ENCODE results near the gene LY6G5B.

LY6G5B gene

DNA sequence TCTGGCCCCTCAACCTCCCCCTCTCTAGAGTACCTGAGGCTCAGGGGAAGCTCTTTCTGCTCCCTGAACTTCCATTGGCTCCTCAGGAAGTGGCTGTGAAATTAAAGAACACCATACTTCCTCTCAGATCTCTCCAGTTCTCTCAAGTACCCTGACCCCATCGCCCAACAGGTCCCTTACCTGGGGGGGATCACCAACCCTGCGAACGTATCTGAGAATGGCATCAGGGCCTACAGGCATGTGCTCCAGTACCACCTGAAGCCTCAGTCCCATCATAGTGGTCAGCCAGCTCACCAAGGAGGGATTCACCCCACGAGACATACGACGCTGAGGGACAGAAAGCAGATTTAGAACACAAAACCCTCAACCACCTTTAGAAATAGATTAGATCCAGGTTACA lies 29.2 kb upstream of the LY6G5B start:
- in situ Hi-C loops (cut with MboI; ENCODE audit: low sequenced_read_pairs): no loop called here

DNA sequence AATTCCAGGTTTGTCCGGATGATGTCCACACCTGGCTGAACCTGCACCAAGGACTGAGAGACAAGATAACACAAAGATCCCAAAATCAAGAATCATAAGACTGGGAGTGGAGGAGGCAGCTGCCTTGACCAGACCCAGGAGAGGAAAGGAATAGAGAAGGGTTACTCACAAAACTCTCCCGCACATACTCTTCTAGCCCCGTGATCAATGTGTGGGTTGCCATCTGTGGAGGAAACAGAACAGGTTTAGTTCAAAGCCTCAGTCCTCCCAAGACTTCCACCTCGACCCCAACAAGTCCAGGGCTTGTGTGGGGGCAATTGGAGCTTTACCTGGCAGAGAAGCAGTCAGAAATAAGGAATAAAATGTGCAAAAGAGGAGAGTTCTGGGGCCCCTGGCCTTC lies 28.4 kb upstream of the LY6G5B start:
- in situ Hi-C loops (cut with MboI; ENCODE audit: low sequenced_read_pairs): no loop called here

DNA sequence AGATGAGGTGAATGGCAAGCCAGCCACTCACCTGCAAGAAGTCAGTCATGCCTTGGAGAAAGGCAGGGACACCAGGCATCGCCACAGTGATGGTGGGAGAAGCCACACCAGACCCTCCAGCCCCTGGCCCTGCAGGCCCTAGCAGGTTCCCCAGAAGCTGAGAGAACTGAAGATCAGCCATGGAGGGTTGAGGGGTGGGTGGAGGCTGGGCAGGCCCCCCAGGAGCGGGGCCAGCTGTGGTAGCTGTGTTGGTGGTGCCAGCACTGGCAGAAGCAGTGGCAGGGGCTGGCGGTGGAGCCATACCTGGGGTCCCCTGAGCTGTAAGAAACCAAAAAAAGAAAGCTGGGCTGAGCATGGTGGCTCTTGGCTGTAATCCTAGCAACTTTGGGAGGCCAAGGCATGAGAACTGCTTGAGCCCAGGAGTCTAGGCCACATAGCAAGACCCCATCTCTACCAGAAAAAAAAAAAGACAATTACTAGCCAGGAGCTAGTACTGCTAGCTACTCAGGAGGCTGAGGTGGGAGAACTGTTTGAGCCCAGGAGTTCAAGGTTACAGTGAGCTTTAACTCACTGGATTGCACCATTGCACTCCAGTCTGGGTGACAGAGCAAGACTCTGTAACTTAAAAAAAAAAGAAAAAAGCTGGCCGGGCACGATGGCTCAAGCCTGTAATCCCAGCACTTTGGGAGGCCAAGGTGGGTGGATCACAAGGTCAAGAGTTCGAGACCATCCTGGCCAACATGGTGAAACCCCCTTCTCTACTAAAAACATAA lies 26.8 kb upstream of the LY6G5B start:
- in situ Hi-C loops (cut with MboI; ENCODE audit: low sequenced_read_pairs): no loop called here

DNA sequence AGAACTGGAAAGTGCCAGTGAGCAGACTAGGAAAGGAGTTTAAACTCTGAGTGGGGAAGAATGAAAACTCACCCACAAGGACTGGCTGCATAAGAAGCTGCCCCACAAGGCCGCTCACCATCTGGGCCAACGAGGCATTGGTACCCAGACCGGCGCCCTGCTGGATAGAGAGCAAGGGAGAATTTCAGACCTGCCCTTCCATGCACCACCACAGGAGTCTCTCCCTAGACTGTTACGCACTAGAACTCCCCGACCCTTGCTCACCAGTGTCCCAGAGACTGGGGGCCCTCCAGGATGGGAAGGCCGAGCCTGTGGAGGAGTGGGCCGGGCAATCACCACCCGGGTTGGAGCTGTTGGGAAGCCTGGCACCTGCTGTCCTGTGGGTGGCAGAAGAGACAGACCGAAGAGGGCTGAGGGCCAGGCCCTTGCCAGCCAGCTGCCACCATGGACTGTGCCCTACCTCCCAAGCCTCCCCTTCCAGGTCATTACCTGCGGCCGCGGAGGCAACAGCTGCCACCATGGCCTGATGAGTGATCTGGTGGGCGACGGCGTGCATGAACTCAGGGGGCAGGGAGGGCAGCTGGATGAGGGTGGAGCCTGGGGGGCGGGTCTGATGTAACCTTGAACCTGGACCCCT lies 25.8 kb upstream of the LY6G5B start:
- in situ Hi-C loops (cut with MboI; ENCODE audit: low sequenced_read_pairs): no loop called here

DNA sequence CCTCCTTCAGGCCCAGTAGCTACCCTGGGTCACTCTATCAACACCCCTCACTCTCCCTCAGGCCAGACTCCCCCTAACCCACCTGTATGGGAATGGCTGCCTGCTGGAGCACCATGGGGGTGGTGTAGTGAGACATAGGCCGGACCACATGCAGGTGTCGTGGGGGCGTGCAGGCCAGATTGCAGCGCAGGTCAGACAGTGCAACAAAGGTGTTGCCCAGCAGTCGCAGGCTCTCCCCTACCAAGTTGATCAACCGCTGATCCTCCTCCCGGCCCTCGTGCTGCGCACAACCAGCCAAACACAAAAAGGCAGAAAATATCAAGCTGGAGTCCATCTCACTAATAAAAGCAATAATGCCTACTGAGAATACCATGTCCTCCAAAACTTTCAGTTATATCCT lies 24.5 kb upstream of the LY6G5B start:
- in situ Hi-C loops (cut with MboI; ENCODE audit: low sequenced_read_pairs): no loop called here

DNA sequence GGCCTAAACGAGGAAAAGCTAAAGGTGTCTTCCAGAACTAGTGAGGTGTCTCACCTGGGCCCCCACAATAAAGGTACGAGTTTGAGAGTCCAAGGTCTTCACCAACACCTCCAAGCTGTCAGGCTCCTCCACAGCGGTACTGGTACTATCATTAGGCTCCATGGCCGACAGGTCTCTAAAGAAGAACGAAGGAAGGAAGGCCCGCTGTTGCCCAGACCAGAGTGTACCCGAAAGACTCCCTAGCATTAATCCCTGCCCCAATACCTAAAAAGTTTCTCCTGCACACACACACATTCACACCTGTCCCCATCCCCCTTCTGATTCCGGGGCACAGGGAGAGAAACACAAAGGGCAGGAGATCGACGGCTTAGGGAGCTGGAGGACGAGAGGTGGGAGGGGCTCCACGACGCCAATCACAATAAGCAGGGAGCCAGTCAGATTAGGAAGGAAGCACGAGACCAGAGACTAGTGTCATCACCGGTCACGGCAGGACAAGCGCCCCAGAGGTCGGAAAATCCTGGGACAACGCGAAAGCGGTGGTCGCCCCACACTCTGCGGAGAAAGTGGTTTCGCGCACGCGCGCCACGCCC lies 18.1 kb upstream of the LY6G5B start:
- in situ Hi-C loops (cut with MboI; ENCODE audit: low sequenced_read_pairs): no loop called here

DNA sequence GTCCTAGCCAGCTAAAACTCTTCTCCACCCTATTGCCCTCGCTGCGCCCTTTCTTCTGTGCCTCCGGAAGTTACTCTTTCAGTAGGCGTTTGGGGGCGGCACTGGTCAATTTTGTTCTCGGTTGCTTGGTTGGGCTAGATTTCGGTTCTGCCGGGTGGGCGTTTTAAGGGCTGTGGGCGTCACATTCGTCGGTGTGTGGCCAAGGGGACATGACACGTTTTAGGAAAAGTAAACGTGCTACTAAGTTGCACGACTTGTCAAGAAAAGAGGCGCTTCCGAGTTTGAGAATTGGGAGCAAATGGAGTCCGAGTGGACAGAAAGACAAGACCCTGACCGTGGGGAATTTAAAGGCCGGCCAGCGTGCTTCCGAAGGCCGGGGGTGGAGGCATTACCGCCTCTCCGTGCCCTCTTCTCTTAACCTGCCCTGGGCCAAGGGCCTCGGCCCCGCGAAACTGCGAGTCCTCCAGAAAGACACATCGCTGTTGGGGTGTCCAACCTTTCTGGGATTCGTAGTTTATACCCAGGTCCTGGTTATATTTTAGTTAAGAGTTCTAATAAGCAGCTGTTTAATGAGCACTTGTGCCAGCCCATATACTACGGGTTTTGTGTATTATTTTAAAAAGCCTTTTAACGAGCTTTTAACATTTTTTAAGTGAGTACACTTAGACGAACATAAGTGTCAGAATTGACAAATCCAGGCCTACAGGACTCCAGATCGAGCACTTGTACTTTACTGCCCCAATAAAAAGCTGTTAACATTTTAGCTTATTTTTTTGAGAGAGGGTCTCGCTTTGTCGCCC lies 16.7 kb upstream of the LY6G5B start:
- in situ Hi-C loops (cut with MboI; ENCODE audit: low sequenced_read_pairs): no loop called here

DNA sequence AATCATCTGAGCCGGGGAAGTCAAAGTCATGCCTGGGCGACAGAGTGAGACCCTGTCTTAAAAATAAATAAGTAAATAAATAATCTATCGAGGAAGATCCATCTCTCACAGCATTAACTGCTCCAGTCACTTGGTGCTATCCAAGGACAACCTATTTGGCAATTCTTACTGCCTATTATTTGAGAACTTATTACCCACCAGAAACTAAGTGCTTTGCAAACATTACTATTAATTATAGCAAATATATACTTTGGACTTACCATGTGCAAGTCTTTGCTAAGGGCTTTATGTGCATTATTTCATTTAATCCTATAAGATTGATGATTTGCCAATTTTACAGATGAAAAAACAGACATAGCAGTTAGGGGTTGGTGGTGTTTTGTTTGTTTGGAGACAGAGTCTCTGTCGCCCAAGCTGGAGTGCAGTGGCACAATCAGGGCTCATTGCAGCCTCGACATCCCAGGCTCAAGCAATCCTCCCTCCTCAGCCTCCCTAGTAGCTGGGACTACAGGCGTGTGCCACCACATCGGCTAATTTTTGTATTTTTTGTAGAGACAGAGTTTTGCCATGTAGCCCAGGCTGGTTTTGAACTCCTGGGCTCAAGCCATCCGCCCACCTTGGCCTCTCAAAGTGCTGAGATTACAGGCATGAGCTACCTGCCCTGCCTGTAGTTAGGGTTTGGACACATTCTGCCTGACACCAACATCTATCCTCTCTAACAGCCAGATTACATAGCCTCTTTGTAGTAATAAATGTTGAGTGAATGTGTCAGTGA lies 15.0 kb upstream of the LY6G5B start:
- in situ Hi-C loops (cut with MboI; ENCODE audit: low sequenced_read_pairs): no loop called here

DNA sequence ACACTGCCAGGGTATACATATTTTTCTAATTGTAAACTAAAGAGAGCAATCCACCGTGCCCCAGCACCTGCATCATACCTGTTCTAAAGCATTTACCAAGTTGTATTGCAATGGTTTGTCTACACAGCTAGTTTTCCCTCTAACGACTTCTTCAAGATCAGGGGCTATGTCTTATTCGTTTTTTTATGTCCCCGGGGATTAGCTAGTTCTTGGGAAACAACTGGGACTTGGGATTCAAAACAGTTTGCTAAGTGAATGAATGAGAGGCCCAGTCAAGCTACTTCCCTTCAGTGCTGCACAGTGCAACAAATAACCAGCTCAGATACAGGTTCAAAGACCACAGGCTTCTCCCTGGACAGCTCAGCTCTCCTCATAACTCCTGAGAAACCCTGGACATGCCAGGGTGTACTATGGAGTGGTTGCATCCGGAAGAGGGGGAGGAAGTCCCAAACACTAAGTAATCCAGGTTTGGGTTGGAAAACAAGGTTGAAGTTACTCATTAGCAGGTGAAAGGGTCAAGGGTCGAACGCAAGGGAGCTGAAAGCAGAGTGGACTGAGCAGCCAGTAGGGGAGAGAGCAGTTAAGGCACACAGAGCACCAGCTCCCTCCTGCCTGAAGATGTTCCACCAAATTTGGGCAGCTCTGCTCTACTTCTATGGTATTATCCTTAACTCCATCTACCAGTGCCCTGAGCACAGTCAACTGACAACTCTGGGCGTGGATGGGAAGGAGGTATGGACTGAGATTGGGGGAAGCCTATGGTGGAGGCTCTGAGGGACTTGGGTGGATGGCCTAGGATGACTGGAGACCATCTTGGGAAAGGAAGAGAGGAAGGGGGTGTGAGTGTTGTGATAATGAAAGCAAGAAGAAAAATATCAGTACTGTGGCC lies 14.2 kb upstream of the LY6G5B start, which contains the start of gene APOM:
TSS of gene APOM (plus strand) at position 546 of the 889 bp plus-strand sequence. CDS start at position 619, 73 bp downstream.
- in situ Hi-C loops (cut with MboI; ENCODE audit: low sequenced_read_pairs): no loop called here

DNA sequence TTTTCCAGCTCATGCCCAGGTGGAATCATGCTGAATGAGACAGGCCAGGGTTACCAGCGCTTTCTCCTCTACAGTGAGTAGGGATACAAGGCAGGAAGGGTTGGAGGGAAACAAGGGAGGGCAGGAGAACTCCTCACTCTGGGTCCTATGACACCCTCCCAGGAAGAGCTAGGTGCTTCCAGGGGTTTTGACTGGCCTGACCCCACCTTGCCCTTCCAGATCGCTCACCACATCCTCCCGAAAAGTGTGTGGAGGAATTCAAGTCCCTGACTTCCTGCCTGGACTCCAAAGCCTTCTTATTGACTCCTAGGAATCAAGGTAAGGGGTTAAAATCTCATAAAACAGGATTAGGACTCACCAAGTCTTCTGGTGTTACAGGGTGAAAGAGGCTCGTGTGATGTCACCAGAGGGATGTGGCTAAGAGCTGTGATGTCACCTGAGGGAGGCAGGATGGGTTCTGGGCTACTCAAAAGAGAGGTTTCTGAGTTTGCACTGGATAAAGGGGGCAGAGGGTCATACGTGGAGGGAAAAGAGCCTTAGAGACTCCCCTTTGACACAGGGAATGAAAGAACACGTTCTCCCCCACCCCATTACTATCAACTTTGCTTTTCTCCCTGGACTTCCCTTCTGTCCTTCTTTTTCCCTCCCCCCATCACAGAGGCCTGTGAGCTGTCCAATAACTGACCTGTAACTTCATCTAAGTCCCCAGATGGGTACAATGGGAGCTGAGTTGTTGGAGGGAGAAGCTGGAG lies 12.2 kb upstream of the LY6G5B start:
- in situ Hi-C loops (cut with MboI; ENCODE audit: low sequenced_read_pairs): no loop called here

DNA sequence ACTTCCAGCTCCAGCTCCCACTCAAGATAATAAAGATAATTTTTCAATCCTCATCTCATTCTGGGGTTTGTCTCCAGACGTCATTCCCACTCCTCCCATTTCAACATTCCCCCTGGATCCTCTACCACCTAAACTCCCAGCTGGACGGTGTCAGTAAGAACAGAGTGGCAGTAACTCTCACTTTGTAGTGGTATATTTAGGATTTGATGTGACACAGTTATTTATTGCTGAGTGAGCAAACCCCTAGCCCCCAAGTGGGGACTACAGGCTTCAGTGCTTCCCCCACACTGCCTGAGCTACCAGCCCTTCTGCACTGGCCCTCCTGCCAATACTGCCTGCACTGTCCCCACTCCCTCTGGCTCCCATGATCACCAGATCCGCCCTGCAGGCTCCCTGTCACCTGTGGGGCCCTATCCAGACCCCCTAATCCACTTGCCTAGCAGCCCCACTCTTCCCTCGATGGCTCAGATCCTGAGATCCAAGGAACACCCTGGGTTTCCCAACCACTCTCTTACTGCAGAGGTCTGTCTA lies 11.6 kb upstream of the LY6G5B start:
- in situ Hi-C loops (cut with MboI; ENCODE audit: low sequenced_read_pairs): no loop called here

DNA sequence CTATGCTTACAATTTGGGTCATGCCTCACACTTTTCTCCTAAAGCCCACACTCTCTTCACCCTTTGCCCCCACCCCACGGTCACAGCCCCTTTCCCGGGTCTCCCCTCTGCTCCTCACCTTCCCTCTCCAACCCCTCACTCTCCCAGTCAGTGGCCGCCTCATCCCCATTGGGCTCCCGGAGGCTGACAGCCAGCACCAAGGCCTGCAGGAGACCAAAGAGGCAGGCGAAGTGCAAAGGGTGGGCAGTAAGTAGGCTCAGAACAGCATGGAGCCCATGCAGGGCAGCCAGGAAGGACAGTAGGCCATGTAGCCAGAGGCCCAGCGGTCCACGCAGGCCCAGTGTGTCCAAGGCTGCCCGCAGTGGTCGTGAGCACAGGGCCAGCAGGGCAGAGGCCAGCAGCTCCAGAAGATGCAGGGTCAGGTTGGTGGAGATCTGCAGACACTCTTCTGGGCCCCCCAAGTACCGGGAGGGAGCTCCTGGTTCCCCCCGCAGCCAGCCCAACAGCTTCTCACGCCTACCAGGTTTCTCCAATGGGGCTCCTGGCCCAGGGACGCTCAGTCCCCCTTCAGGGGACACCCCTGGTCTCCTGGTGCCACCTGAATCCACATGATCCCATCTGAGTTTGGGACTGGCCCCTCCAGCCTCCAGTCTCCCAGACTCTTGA lies 10.7 kb upstream of the LY6G5B start:
- in situ Hi-C loops (cut with MboI; ENCODE audit: low sequenced_read_pairs): no loop called here

DNA sequence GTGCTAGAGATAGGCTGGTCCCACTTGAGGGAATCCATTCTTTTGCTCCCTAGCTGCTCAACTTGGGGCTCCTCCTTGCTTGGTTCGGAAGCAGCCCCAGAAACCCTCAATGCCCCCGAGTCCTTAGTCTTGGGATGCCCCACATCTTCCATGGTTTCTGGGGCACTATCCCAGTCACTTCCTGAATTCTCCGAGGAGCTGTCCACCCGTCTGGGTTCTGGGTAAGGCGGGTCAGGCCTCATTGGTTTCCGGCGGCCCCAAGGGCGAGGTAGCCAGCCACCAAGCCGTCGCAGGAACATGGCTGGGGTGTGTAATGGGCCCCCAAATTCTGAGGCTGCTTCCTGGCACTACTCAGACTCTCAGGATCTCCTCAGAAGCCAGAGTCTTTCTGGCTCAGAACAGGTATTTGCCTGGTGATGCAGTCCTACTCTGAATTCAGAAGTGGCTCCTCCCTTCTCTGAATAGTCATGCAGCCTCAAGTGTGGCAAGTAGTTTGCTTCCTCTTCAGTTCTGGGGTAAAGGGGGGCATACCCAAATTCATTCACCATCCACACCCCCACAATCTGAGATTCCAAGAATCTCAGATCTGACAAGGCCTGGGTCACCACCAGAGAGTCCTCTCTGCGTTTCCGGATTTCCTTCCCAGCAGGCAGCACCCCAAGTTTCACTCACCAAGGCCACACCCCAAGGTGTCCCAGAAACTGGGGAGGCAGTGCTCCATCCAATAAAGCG lies 10.0 kb upstream of the LY6G5B start:
- in situ Hi-C loops (cut with MboI; ENCODE audit: low sequenced_read_pairs): no loop called here

DNA sequence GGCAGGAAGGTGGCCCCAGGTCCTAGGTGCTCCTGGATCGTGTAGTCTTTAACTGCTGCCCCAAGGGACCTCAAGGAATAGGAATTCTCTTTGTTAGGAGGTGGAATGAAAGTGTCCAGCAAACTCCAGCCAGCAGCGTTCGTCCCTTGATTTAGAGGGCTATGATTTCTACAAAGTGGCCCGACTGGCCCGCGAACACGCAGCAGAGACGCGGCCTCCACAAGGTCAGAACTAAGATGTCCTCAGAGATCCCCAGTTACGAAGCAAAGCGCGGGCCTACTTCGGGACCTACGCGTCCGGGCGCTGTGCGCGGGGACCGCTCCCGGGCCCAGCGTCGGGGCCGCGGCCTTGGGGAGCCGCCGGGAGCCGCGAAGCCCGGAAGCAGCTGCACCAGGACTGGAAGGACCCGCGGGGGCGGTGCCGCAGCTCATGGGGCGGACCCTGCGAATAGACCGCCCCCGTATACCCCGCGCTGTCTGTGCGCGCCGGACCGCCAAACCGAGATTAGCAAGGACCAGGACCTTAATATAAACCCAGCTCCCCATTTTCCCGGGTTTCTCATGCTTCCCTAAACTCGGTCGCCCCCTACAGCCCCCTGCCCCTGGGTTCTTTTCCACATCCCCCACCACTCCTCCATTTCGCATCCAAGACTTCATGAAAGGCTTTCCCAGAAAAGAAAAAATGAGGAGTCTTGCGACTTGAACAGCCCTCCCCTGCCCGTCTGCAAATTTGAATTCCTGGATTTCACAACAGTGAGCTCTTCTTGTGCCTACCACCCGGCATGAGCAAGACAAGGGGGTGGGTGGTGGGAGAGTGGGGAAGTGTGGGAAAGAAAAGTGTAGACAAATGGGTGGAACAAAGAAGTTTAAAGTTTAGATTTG lies 9.2 kb upstream of the LY6G5B start, which contains the start of gene C6orf47:
TSS of gene C6orf47 (minus strand) at position 398 of the 881 bp plus-strand sequence. CDS start 831 bp downstream, outside the sequence.
- in situ Hi-C loops (cut with MboI; ENCODE audit: low sequenced_read_pairs): no loop called here

DNA sequence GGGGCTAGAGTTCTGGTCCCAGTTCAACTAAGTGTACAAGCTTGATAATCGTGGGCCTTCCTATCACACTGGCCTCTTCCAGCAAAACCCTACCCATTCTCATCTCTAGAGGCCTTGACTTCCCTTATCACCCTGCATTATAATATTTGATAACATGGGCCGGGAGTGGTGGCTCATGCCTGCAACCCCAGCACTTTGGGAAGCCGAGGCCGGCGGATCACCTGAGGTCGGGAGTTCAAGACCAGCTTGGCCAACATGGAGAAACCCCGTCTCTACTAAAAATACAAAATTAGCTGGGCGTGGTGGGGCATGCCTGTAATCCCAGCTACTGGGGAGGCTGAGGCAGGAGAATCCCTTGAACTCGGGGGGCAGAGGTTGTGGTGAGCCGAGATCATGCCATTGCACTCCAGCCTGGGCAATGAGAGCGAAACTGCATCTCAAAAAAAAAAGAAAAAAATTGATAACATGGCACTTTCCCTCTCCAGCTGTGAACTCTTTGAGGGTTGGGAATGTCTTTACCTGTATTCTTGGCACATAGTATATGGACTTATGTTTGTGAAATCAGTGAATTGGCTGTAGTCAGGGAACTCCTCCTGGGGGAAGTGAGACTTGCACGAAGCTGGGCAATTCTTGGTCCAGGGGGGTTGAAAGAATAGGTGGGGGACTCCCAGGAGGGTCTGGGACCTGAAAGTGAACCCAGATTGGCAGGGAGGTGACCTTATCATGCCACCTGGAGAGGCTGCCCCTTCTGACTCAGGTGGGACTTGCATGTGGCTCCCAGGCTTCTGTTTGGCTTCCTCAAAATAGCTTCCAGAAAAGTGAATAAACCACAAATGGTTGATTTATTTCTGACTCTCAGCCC lies 8.3 kb upstream of the LY6G5B start:
- in situ Hi-C loops (cut with MboI; ENCODE audit: low sequenced_read_pairs): no loop called here
